Esophagus squamous epithelium (tissue), 5 donors: ENCODE data around the gene TNFRSF6B. TPM values are rescaled to one million over a fixed set of nuclear protein-coding genes. Genes with fewer than 3 reads are reported as not detected.

Source experiments
- DNase-seq: peaks from one replicate; lab custom pipeline; 2025; lab: John Stamatoyannopoulos, UW
- H3K27ac ChIP-seq, 4 donors: fragments of 200-600 bp; sonication (generic); one replicate each; pipeline ENCODE4 v1.5.1; 2016 to 2019; ENCODE audit warnings: mild to moderate bottlenecking in 1 of 4
- H3K27me3 ChIP-seq, 4 donors: fragments of 200-600 bp; sonication (generic); 1 replicate in 3 of 4; 2 replicates in 1 of 4; pipeline versions ENCODE4 v1.5.1 to v1.6.0; 2017 to 2021; ENCODE audit warnings: antibody characterized with exemption in 1 of 4
- H3K36me3 ChIP-seq, 3 donors: fragments of 200-600 bp; sonication (generic); one replicate each; pipeline ENCODE4 v1.5.1; 2016 to 2019
- H3K4me1 ChIP-seq, 3 donors: fragments of 200-600 bp; sonication (generic); one replicate each; pipeline ENCODE4 v1.5.1; 2017 to 2019
- H3K4me3 ChIP-seq, 4 donors: fragments of 200-600 bp; sonication (generic); 1 replicate in 3 of 4; 2 replicates in 1 of 4; pipeline ENCODE4 v1.5.1; 2016 to 2019; ENCODE audit warnings: mild to moderate bottlenecking in 2 of 4, moderate library complexity in 1 of 4
- H3K9me3 ChIP-seq, 3 donors: fragments of 200-600 bp; sonication (generic); one replicate each; pipeline ENCODE4 v1.5.1; 2016 to 2019
- CTCF ChIP-seq, 6 experiments: fragments of 450-650 bp in 4 of 6; fragments of 200-600 bp in 2 of 6; sonication (generic) in 2 of 6; IDR thresholded peaks; one replicate each; pipeline ENCODE4 v1.5.1; 2016 to 2019; ENCODE audit warnings: antibody characterized with exemption in 6 of 6, mild to moderate bottlenecking in 4 of 6, moderate library complexity in 4 of 6
- POLR2A ChIP-seq, 4 donors: fragments of 450-650 bp; IDR thresholded peaks; one replicate each; pipeline ENCODE4 v1.6.1; 2017; ENCODE audit warnings: antibody characterized with exemption in 4 of 4, mild to moderate bottlenecking in 4 of 4, moderate library complexity in 3 of 4
- WGBS, 2 donors: methylation state at CpG; one replicate each; pipeline ENCODE4 v1.1.5; 2018; 5-methylcytosine and 5-hydroxymethylcytosine counted together
- intact Hi-C: fragments of 100-400 bp; cut with DNase I; formaldehyde crosslinking; loops from one replicate; pipeline ENCODE4 v1.15.0; 2022
- total RNA-seq, 4 donors: library from RNA; depleted of rRNA; stranded (reverse); fragments of >200 nt; gene quantifications; one replicate each; pipeline ENCODE4 v1.1.0, GENCODE V29; 2016
- donor health status: DM: yes; HTN: yes; CAD: no.

The TNFRSF6B gene
- total RNA-seq, 4 donors from 2014 or later = 2.5 to 15.2 (median 10.6) TPM

- intact Hi-C loops = no loop called here
- Histone ChIP-seq H3K4me3 (peak overlapping the region; percentile 51 to 90 (median 64)), H3K36me3 (peaks cover 4 to 35% (median 15%) of the 10 kb centered on the region in 3 donors), H3K4me1 (peaks cover 43 to 65% (median 46%) of the 10 kb centered on the region in 3 donors), H3K9me3 (no peaks in the 10 kb centered on the region), H3K27me3 (no peaks in the 10 kb centered on the region), H3K27ac (peak overlapping the region; percentile 82 to 98 (median 94))
- DNase-seq = no peak
- 0% methylated on average over 2 to 3 of the region's 29 CpGs for WGBS, 2 donors
- TF ChIP-seq CTCF (IDR thresholded peaks at IDR 0.05) (peak in 5 of 6 experiments; percentile 26 to 59 (median 38)), POLR2A (IDR thresholded peaks at IDR 0.05) (peak in 1 of 4 donors; percentile 50)
Observed at GRCh38 chr20:63740627-63741353, 44.3 kb downstream of the TNFRSF6B start.

GRCh38 chr20:63741354-63741675, 44.9 kb downstream of the TNFRSF6B start:
- WGBS, 2 donors = 93% methylated on average over 2 of the region's 6 CpGs; no CpG with 5 or more reads in 1 of the 2 donors
- H3K9me3 ChIP-seq = no peaks in the 10 kb centered on the region
- intact Hi-C loops = no loop called here
- DNase-seq = no peak
- TF ChIP-seq POLR2A (IDR thresholded peaks at IDR 0.05) (no peak), CTCF (IDR thresholded peaks at IDR 0.05) (no peak)
- peak overlapping the region; percentile 51 to 90 (median 64) for H3K4me3 ChIP-seq
- peak overlapping the region; percentile 82 to 98 (median 94) for H3K27ac ChIP-seq
- H3K36me3 ChIP-seq = peaks cover 4 to 34% (median 15%) of the 10 kb centered on the region in 3 donors
- H3K4me1 ChIP-seq = peaks cover 39 to 60% (median 42%) of the 10 kb centered on the region in 3 donors
- H3K27me3 ChIP-seq = no peaks in the 10 kb centered on the region

GRCh38 chr20:63741676-63742380, 45.4 kb downstream of the TNFRSF6B start:
- DNase-seq = no peak
- no peaks in the 10 kb centered on the region for H3K27me3 ChIP-seq
- TF ChIP-seq POLR2A (IDR thresholded peaks at IDR 0.05) (no peak), CTCF (IDR thresholded peaks at IDR 0.05) (no peak)
- 42 to 90% methylated on average over 2 to 3 of the region's 30 CpGs for WGBS, 2 donors
- peak overlapping the region; percentile 82 to 98 (median 94) for H3K27ac ChIP-seq
- H3K4me1 ChIP-seq = peaks cover 37 to 54% (median 37%) of the 10 kb centered on the region in 3 donors
- H3K4me3 ChIP-seq = peak overlapping the region; percentile 51 to 90 (median 64)
- H3K9me3 ChIP-seq = no peaks in the 10 kb centered on the region
- intact Hi-C loops = no loop called here
- peaks cover 4 to 39% (median 15%) of the 10 kb centered on the region in 3 donors for H3K36me3 ChIP-seq

- no peak overlapping the region for H3K4me3 ChIP-seq
- H3K36me3 ChIP-seq = peaks cover 4 to 39% (median 15%) of the 10 kb centered on the region in 3 donors
- no CpG with 5 or more reads among the region's 37 CpGs for WGBS, 2 donors
- peaks cover 30 to 48% (median 30%) of the 10 kb centered on the region in 3 donors for H3K4me1 ChIP-seq
- DNase-seq = no peak
- no peaks in the 10 kb centered on the region for H3K9me3 ChIP-seq
- TF ChIP-seq CTCF (IDR thresholded peaks at IDR 0.05) (no peak), POLR2A (IDR thresholded peaks at IDR 0.05) (no peak)
- intact Hi-C loops = no loop called here
- no peaks in the 10 kb centered on the region for H3K27me3 ChIP-seq
- peak overlapping the region in 1 of 4 donors; percentile 98 for H3K27ac ChIP-seq
Observed at GRCh38 chr20:63742381-63743024, 46.1 kb downstream of the TNFRSF6B start.
